SH-SY5Y (cell line): ENCODE measurements around the gene ATF6.

Source experiments
- GATA2 ChIP-seq: IDR thresholded peaks from 2 replicates; pipeline ENCODE4 v1.6.1; 2011; ENCODE audit warnings: mild to moderate bottlenecking, low read depth, low read length
- GATA3 ChIP-seq: IDR thresholded peaks from 2 replicates; pipeline ENCODE4 v1.6.1; 2011; ENCODE audit warnings: low read depth, mild to moderate bottlenecking, low read length, moderate library complexity

GRCh38 chr1:161849518-161849917 lies 83.4 kb downstream of the ATF6 start:
- no peak for TF ChIP-seq GATA2
- TF ChIP-seq GATA3, result no peak
